Endothelial cell of umbilical vein (primary cell): ENCODE measurements around the gene ITIH4. TPM values are rescaled to one million over a fixed set of nuclear protein-coding genes. Genes with fewer than 3 reads are reported as not detected.

Experiments used
- BruUV-seq: library from RNA; stranded (reverse); fragments of 400-500 nt; replicated peaks from 2 replicates; lab custom pipeline; 2021; lab: Mats Ljungman, UMichigan
- CTCF ChIA-PET: fragments of 300-600, 350-600 bp; sonication (Branson Sonifier 250); formaldehyde crosslinking; loops from one replicate; lab custom pipeline; 2021; ENCODE audit warnings: antibody characterized with exemption, inconsistent platforms; lab: Charles Lee
- POLR2A ChIA-PET: fragments of 300-600, 350-600 bp; sonication (Branson Sonifier 250); formaldehyde crosslinking; loops from one replicate; lab custom pipeline; 2021; ENCODE audit warnings: antibody characterized with exemption, inconsistent platforms; lab: Charles Lee
- DNase-seq: peaks from one replicate; pipeline ENCODE4 v3.0.0-alpha.2; 2011; ENCODE audit warnings: low read depth, low spot score
- FAIRE-seq: peaks from 2 replicates; lab custom pipeline; 2011; peaks lifted over from hg19 to GRCh38; lab: Jason Lieb, UNC
- H2AFZ ChIP-seq: 2 replicates; pipeline ENCODE4 v1.6.0; 2012; ENCODE audit warnings: low read depth, low read length, control low read depth, inconsistent platforms
- H3K27ac ChIP-seq: 2 replicates; pipeline ENCODE4 v1.5.1; 2011; ENCODE audit warnings: low read depth, mild to moderate bottlenecking, control low read depth, low read length, moderate library complexity; ENCODE audit not compliant: insufficient read depth
- H3K27me3 ChIP-seq, 2 experiments: 2 replicates each; pipeline versions ENCODE4 v1.6.0 to v1.6.1; 2011; ENCODE audit warnings: low read length in 2 of 2, mixed read lengths in 1 of 2; ENCODE audit not compliant: control insufficient read depth in 2 of 2, insufficient read depth in 2 of 2
- H3K36me3 ChIP-seq, 2 experiments: 2 replicates in 1 of 2; 3 replicates in 1 of 2; pipeline ENCODE4 v1.5.1; 2011; ENCODE audit warnings: low read length in 2 of 2, mild to moderate bottlenecking in 1 of 2, moderate library complexity in 1 of 2; ENCODE audit not compliant: control insufficient read depth in 2 of 2, insufficient read depth in 2 of 2; ENCODE audit errors: extremely low read depth in 1 of 2
- H3K4me1 ChIP-seq: 3 replicates; pipeline ENCODE4 v1.5.1; 2011; ENCODE audit warnings: mild to moderate bottlenecking, low read length; ENCODE audit not compliant: control insufficient read depth, insufficient read depth; ENCODE audit errors: extremely low read depth
- H3K4me2 ChIP-seq: 2 replicates; pipeline ENCODE4 v1.6.1; 2011; ENCODE audit warnings: low read length, control low read depth, mixed read lengths; ENCODE audit not compliant: insufficient read depth
- H3K4me3 ChIP-seq, 3 experiments: fragments of 200-600 bp in 1 of 3; sonication (generic), shearing (Covaris generic) in 1 of 3; replicated peaks in 1 of 3; 2 replicates each; pipeline ENCODE4 v1.5.1; 2011 to 2016; ENCODE audit warnings: control low read depth in 3 of 3, low read length in 3 of 3, mild to moderate bottlenecking in 2 of 3, inconsistent platforms in 1 of 3, low read depth in 1 of 3, moderate library complexity in 1 of 3; ENCODE audit not compliant: insufficient read depth in 1 of 3
- H3K79me2 ChIP-seq: 2 replicates; pipeline ENCODE4 v1.6.0; 2012; ENCODE audit warnings: low read length, inconsistent platforms; ENCODE audit not compliant: control insufficient read depth, insufficient read depth
- H3K9ac ChIP-seq: replicated peaks from 2 replicates; pipeline ENCODE3; 2011; ENCODE audit warnings: low read length, control low read depth; ENCODE audit not compliant: insufficient read depth; ENCODE audit errors: extremely low read depth
- H3K9me1 ChIP-seq: replicated peaks from 3 replicates; pipeline ENCODE4 v1.6.0; 2011; ENCODE audit warnings: mild to moderate bottlenecking, low read length; ENCODE audit not compliant: control insufficient read depth, insufficient read depth; ENCODE audit errors: extremely low read depth
- H3K9me3 ChIP-seq: replicated peaks from 2 replicates; pipeline ENCODE4 v1.5.1; 2012; ENCODE audit warnings: low read length, inconsistent platforms; ENCODE audit not compliant: control insufficient read depth, insufficient read depth
- H4K20me1 ChIP-seq: replicated peaks from 2 replicates; pipeline ENCODE3; 2011; ENCODE audit warnings: mild to moderate bottlenecking, low read length; ENCODE audit not compliant: control insufficient read depth, insufficient read depth; ENCODE audit errors: extremely low read depth
- EZH2 ChIP-seq: IDR thresholded peaks from 2 replicates; pipeline ENCODE4 v1.6.1; 2012; ENCODE audit warnings: borderline replicate concordance, low read depth, mild to moderate bottlenecking, moderate library complexity, low read length, inconsistent platforms; ENCODE audit not compliant: severe bottlenecking
- FOS ChIP-seq: IDR thresholded peaks from 2 replicates; pipeline ENCODE4 v1.6.1; 2011; ENCODE audit warnings: mild to moderate bottlenecking, low read length, moderate library complexity, borderline replicate concordance; ENCODE audit not compliant: insufficient read depth
- GATA2 ChIP-seq: IDR thresholded peaks from 2 replicates; pipeline ENCODE4 v1.7.0; 2011; ENCODE audit warnings: low read depth, mild to moderate bottlenecking, moderate library complexity, mixed read lengths, low read length; ENCODE audit not compliant: insufficient read length, insufficient read depth
- JUN ChIP-seq: IDR thresholded peaks from 2 replicates; pipeline ENCODE4 v1.6.1; 2011; ENCODE audit warnings: borderline replicate concordance, low read depth; ENCODE audit not compliant: insufficient read length, insufficient read depth
- MYC ChIP-seq: IDR thresholded peaks from one replicate; pipeline ENCODE4 v1.6.1; 2011; ENCODE audit warnings: mild to moderate bottlenecking, low read depth, low read length
- POLR2A ChIP-seq: IDR thresholded peaks from 2 replicates; pipeline ENCODE4 v1.6.1; 2012; ENCODE audit warnings: low read depth, mild to moderate bottlenecking, control low read depth, low read length
- POLR2AphosphoS5 ChIP-seq: IDR thresholded peaks from 2 replicates; pipeline ENCODE4 v1.6.1; 2012; ENCODE audit warnings: low read depth, mild to moderate bottlenecking, control low read depth, low read length, moderate library complexity; ENCODE audit not compliant: insufficient read depth
- dilution Hi-C: fragments of 300-500 bp; cut with MboI; formaldehyde crosslinking; loops from one replicate; pipeline ENCODE4 v1.15.0; 2019; ENCODE audit warnings: low sequenced_read_pairs; ENCODE audit not compliant: extremely low pct_ligation_motif_present
- intact Hi-C: fragments of 100-400 bp; cut with micrococcal nuclease; formaldehyde crosslinking; loops from one replicate; pipeline ENCODE4 v1.10.0; 2022
- polyA plus RNA-seq, 4 experiments: library from polyadenylated mRNA; depleted of rRNA in 3 of 4; stranded (reverse) in 3 of 4; unstranded in 1 of 4; fragments of >200 nt; gene quantifications; 2 replicates each; pipeline versions ENCODE4 v1.2.1 to v1.2.3, GENCODE V29; 2011 to 2012; ENCODE audit warnings: missing spikeins in 1 of 4
- total RNA-seq: library from RNA; stranded (reverse); gene quantifications from 2 replicates; pipeline ENCODE4 v1.2.3, GENCODE V29; 2021
- TF ChIP-seq, protein P1 (sequence below): IDR thresholded peaks from 2 replicates; pipeline ENCODE4 v1.6.1; 2011; ENCODE audit not compliant: insufficient read depth, insufficient read length
- TF ChIP-seq, protein P2 (sequence below), 2 donors: IDR thresholded peaks; 1 replicate in 1 of 2; 2 replicates in 1 of 2; pipeline ENCODE4 v1.5.1; 2011; ENCODE audit warnings: low read length in 2 of 2, mild to moderate bottlenecking in 2 of 2, moderate library complexity in 2 of 2, control low read depth in 1 of 2, inconsistent platforms in 1 of 2, low read depth in 1 of 2; ENCODE audit not compliant: insufficient read depth in 1 of 2; ENCODE audit errors: extremely low read depth in 1 of 2

ITIH4 gene
- total and polyA plus RNA-seq, 2 donors (not counting 3 experiments of a cell fraction or from before 2014, with no cell fraction given): 0.17 to 2.4 TPM

DNA sequence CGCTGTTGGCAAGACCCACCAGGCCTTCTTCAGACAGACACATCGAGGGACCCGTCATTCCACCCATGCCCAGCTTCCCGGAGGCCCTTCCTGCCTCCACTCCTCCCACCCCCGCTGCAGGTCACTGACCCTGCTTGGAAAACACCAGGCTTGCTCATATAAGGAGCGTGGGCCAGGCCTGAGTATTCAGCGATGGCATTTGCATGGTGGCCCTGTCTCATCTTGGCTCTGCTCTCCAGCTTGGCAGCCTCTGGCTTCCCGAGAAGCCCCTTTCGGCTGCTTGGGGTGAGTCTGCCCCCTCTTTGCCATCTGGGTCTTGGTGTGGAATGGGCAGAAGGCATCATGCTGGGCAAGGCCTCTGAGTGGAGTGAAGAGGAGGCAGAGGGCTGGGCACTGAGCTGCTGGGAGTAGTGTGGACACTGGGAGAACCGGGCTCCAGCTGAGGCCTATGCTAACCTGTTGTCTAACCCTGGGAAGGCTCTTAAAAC, 35.8 kb downstream of the ITIH4 start, which contains the start of gene ITIH3:
ITIH3 (plus strand) TSS at position 185 of the 488 bp plus-strand sequence; CDS start at position 193, 8 bp downstream.
- ChIA-PET POLR2A (no interaction called here), CTCF (no interaction called here)
- no peak within 1 kb of the TSS for H3K4me2 ChIP-seq
- TF ChIP-seq POLR2AphosphoS5: no peak
- no peak for TF ChIP-seq FOS
- no peak for TF ChIP-seq POLR2A
- TF ChIP-seq, protein P1, sequence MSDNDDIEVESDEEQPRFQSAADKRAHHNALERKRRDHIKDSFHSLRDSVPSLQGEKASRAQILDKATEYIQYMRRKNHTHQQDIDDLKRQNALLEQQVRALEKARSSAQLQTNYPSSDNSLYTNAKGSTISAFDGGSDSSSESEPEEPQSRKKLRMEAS: no peak
- no peak for TF ChIP-seq EZH2
- TF ChIP-seq, protein P2, sequence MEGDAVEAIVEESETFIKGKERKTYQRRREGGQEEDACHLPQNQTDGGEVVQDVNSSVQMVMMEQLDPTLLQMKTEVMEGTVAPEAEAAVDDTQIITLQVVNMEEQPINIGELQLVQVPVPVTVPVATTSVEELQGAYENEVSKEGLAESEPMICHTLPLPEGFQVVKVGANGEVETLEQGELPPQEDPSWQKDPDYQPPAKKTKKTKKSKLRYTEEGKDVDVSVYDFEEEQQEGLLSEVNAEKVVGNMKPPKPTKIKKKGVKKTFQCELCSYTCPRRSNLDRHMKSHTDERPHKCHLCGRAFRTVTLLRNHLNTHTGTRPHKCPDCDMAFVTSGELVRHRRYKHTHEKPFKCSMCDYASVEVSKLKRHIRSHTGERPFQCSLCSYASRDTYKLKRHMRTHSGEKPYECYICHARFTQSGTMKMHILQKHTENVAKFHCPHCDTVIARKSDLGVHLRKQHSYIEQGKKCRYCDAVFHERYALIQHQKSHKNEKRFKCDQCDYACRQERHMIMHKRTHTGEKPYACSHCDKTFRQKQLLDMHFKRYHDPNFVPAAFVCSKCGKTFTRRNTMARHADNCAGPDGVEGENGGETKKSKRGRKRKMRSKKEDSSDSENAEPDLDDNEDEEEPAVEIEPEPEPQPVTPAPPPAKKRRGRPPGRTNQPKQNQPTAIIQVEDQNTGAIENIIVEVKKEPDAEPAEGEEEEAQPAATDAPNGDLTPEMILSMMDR (IDR thresholded peaks at IDR 0.05; ENCODE audit: extremely low read depth in 1 of 2, insufficient read depth in 1 of 2, low read depth in 1 of 2, low read length in 2 of 2): no peak
- no peak for TF ChIP-seq JUN
- no peak for TF ChIP-seq GATA2
- no peak for TF ChIP-seq MYC
- H3K4me1 ChIP-seq: no peaks in the 10 kb centered on the region
- dilution Hi-C loops (no loop called here), intact Hi-C loops (no loop called here)
- DNase-seq (no peak), FAIRE-seq (no peak)
- H3K27ac ChIP-seq: no peak within 1 kb of the TSS
- no peak within 1 kb of the TSS for H3K4me3 ChIP-seq
- no peak within 1 kb of the TSS for H3K9ac ChIP-seq
- no peaks in the 10 kb centered on the region for H3K36me3 ChIP-seq
- H3K9me1 ChIP-seq: no peaks in the 10 kb centered on the region
- H4K20me1 ChIP-seq: no peaks in the 10 kb centered on the region
- H3K79me2 ChIP-seq: no peaks in the 10 kb centered on the region
- H2AFZ ChIP-seq: no peak within 1 kb of the TSS
- H3K9me3 ChIP-seq: no peaks in the 10 kb centered on the region
- no TSS peak for BruUV-seq
- H3K27me3 ChIP-seq: no peaks in the 10 kb centered on the region
